ENCODE results near the gene SF3B3. TPM values are rescaled to one million over a fixed set of nuclear protein-coding genes. Genes with fewer than 3 reads are reported as not detected.

Gene SF3B3
- total RNA-seq (2014; rRNA removed; shearing (Covaris generic)) = 187 and 191 TPM in 2 replicates
- polyA plus RNA-seq (2015; cell fraction: cytosol; rRNA removed) = 191 and 217 TPM in 2 replicates
- 244 and 267 TPM in 2 replicates for polyA plus RNA-seq (2015; cell fraction: nucleus; rRNA removed)

GRCh38 chr16:70523743-70524398 is at the start of gene SF3B3:
Gene SF3B3, plus strand, starts transcription at chr16:70523816. Its CDS starts 2,841 bp downstream, at chr16:70526657.
- no peak for DNase-seq (ENCODE audit: low read depth, low spot score)
- in situ Hi-C loops (cut with HindIII; ENCODE audit: low pct_unique_long_range_greater_than_20kb, low sequenced_read_pairs) = no loop called here

GRCh38 chr16:70474320-70475053 is 49.1 kb upstream of the SF3B3 start:
- in situ Hi-C loops (cut with HindIII; ENCODE audit: low pct_unique_long_range_greater_than_20kb, low sequenced_read_pairs) = no loop called here
- DNase-seq (ENCODE audit: low read depth, low spot score) = no peak

GRCh38 chr16:70475054-70475871 is 48.4 kb upstream of the SF3B3 start:
- in situ Hi-C loops (cut with HindIII; ENCODE audit: low pct_unique_long_range_greater_than_20kb, low sequenced_read_pairs) = no loop called here
- no peak for DNase-seq (ENCODE audit: low read depth, low spot score)

- no peak for DNase-seq (ENCODE audit: low read depth, low spot score)
- in situ Hi-C loops (cut with HindIII; ENCODE audit: low pct_unique_long_range_greater_than_20kb, low sequenced_read_pairs) = no loop called here
Measured at GRCh38 chr16:70476272-70477020, 47.2 kb upstream of the SF3B3 start.

GRCh38 chr16:70478169-70478568 is 45.4 kb upstream of the SF3B3 start:
- in situ Hi-C loops (cut with HindIII; ENCODE audit: low pct_unique_long_range_greater_than_20kb, low sequenced_read_pairs) = no loop called here
- DNase-seq (ENCODE audit: low read depth, low spot score) = no peak

- DNase-seq (ENCODE audit: low read depth, low spot score) = no peak
- in situ Hi-C loops (cut with HindIII; ENCODE audit: low pct_unique_long_range_greater_than_20kb, low sequenced_read_pairs) = no loop called here
Measured at GRCh38 chr16:70478912-70479341, 44.7 kb upstream of the SF3B3 start.

- DNase-seq (ENCODE audit: low read depth, low spot score) = no peak
- in situ Hi-C loops (cut with HindIII; ENCODE audit: low pct_unique_long_range_greater_than_20kb, low sequenced_read_pairs) = no loop called here
Measured at GRCh38 chr16:70480127-70481105, 43.2 kb upstream of the SF3B3 start.

GRCh38 chr16:70481929-70482536 is 41.6 kb upstream of the SF3B3 start:
- in situ Hi-C loops (cut with HindIII; ENCODE audit: low pct_unique_long_range_greater_than_20kb, low sequenced_read_pairs) = no loop called here
- peak; percentile 15 for DNase-seq (ENCODE audit: low read depth, low spot score)

GRCh38 chr16:70482624-70483023 is 41.0 kb upstream of the SF3B3 start:
- in situ Hi-C loops (cut with HindIII; ENCODE audit: low pct_unique_long_range_greater_than_20kb, low sequenced_read_pairs) = no loop called here

GRCh38 chr16:70483426-70483825 is 40.2 kb upstream of the SF3B3 start:
- in situ Hi-C loops (cut with HindIII; ENCODE audit: low pct_unique_long_range_greater_than_20kb, low sequenced_read_pairs) = no loop called here
- DNase-seq (ENCODE audit: low read depth, low spot score) = no peak

More at GRCh38 chr16:70482624-70483023, 41.0 kb upstream of the SF3B3 start:
- DNase-seq (ENCODE audit: low read depth, low spot score) = no peak

GRCh38 chr16:70484867-70485266 is 38.7 kb upstream of the SF3B3 start:
- in situ Hi-C loops (cut with HindIII; ENCODE audit: low pct_unique_long_range_greater_than_20kb, low sequenced_read_pairs) = no loop called here
- DNase-seq (ENCODE audit: low read depth, low spot score) = no peak

GRCh38 chr16:70490261-70490660 is 33.4 kb upstream of the SF3B3 start:
- in situ Hi-C loops (cut with HindIII; ENCODE audit: low pct_unique_long_range_greater_than_20kb, low sequenced_read_pairs) = no loop called here

GRCh38 chr16:70493802-70494201 is 29.8 kb upstream of the SF3B3 start:
- in situ Hi-C loops (cut with HindIII; ENCODE audit: low pct_unique_long_range_greater_than_20kb, low sequenced_read_pairs) = no loop called here
- no peak for DNase-seq (ENCODE audit: low read depth, low spot score)

More at GRCh38 chr16:70490261-70490660, 33.4 kb upstream of the SF3B3 start:
- no peak for DNase-seq (ENCODE audit: low read depth, low spot score)

- in situ Hi-C loops (cut with HindIII; ENCODE audit: low pct_unique_long_range_greater_than_20kb, low sequenced_read_pairs) = no loop called here
- DNase-seq (ENCODE audit: low read depth, low spot score) = no peak
Measured at GRCh38 chr16:70494202-70494770, 29.3 kb upstream of the SF3B3 start.

- in situ Hi-C loops (cut with HindIII; ENCODE audit: low pct_unique_long_range_greater_than_20kb, low sequenced_read_pairs) = no loop called here
- no peak for DNase-seq (ENCODE audit: low read depth, low spot score)
Measured at GRCh38 chr16:70494777-70495176, 28.8 kb upstream of the SF3B3 start.
